Spinal cord (tissue), 10 donors: ENCODE results near the gene CTBS. TPM values are rescaled to one million over a fixed set of nuclear protein-coding genes. Genes with fewer than 3 reads are reported as not detected.
"Not testable (repeated sequence)": the region's sequence is repeated elsewhere in the genome, so short reads cannot be mapped to it uniquely, and the experiment has no call there.

Experiments used
- DNase-seq, 6 donors: peaks; one replicate each; pipeline versions ENCODE4 v3.0.0 to v3.0.0-alpha.2; 2013 to 2015; ENCODE audit warnings: low spot score in 6 of 6, low read depth in 4 of 6
- H3K27ac ChIP-seq: one replicate; pipeline ENCODE4 v1.5.1; 2013; ENCODE audit warnings: low read depth, low read length, control low read depth
- H3K27me3 ChIP-seq: one replicate; pipeline ENCODE4 v1.6.1; 2013; ENCODE audit warnings: low read length; ENCODE audit not compliant: control insufficient read depth, insufficient read depth
- H3K36me3 ChIP-seq: one replicate; pipeline ENCODE4 v1.6.1; 2013; ENCODE audit warnings: low read length; ENCODE audit not compliant: control insufficient read depth, insufficient read depth
- H3K4me1 ChIP-seq: one replicate; pipeline ENCODE4 v1.6.1; 2013; ENCODE audit warnings: low read length; ENCODE audit not compliant: control insufficient read depth, insufficient read depth
- H3K4me3 ChIP-seq: one replicate; pipeline ENCODE4 v1.5.1; 2013; ENCODE audit warnings: low read depth, low read length, control low read depth
- H3K9me3 ChIP-seq: one replicate; pipeline ENCODE4 v1.6.1; 2013; ENCODE audit warnings: low read length; ENCODE audit not compliant: control insufficient read depth, insufficient read depth
- WGBS: methylation state at CpG from one replicate; pipeline ENCODE4 v1.1.5; 2013; ENCODE audit warnings: missing lambda C conversion rate; ENCODE audit not compliant: insufficient coverage; 5-methylcytosine and 5-hydroxymethylcytosine counted together
- polyA plus RNA-seq, 2 donors: library from polyadenylated mRNA; unstranded; fragments of 120-200 nt; gene quantifications; one replicate each; pipeline ENCODE4 v1.2.1, GENCODE V29; 2013; ENCODE audit not compliant: insufficient read length in 2 of 2
- total RNA-seq, 2 donors: library from RNA; depleted of rRNA in 1 of 2; stranded (reverse); fragments of 120-200 nt in 1 of 2; fragments of >200 nt in 1 of 2; gene quantifications; one replicate each; pipeline versions ENCODE4 v1.2.3 to v1.2.4, GENCODE V29; 2013 to 2014
- donor health status: healthy.

CTBS gene
- total and polyA plus RNA-seq, 4 donors: 4.8 to 10.2 (median 6.9) TPM

- WGBS: no CpG with 5 or more reads among the region's 2 CpGs
- Histone ChIP-seq H3K4me1 (no peaks in the 10 kb centered on the region), H3K36me3 (no peaks in the 10 kb centered on the region), H3K27ac (no peak overlapping the region), H3K9me3 (no peaks in the 10 kb centered on the region), H3K27me3 (no peaks in the 10 kb centered on the region), H3K4me3 (no peak overlapping the region)
- DNase-seq: no peak
Measured at GRCh38 chr1:84510165-84510564, 64.1 kb downstream of the CTBS start.

DNA sequence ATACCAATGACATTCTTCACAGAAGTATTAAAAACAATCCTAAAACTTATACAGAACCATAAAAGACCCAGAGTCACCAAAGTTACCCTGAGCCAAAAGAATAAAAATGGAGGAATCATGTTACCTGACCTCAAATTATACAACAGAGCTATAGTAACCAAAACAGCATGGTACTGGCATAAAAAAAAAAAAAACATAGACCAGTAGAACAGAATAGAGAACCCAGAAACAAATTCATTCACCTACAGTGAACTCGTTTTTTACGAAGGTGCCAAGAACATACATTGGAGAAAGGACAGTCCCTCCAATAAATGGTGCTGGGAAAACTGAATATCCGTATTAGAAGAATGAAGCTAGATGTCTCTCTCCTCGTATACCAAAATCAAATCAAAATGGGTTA is 65.2 kb downstream of the CTBS start:
- no peaks in the 10 kb centered on the region for H3K9me3 ChIP-seq
- H3K27ac ChIP-seq: no peak overlapping the region
- no peak for DNase-seq
- no peaks in the 10 kb centered on the region for H3K4me1 ChIP-seq
- no peaks in the 10 kb centered on the region for H3K27me3 ChIP-seq
- H3K4me3 ChIP-seq: no peak overlapping the region
- H3K36me3 ChIP-seq: no peaks in the 10 kb centered on the region
- no CpG with 5 or more reads among the region's 4 CpGs for WGBS

- Histone ChIP-seq H3K27me3 (no peaks in the 10 kb centered on the region), H3K4me3 (no peak overlapping the region), H3K9me3 (no peaks in the 10 kb centered on the region), H3K27ac (no peak overlapping the region), H3K4me1 (no peaks in the 10 kb centered on the region), H3K36me3 (no peaks in the 10 kb centered on the region)
- DNase-seq: no peak
- no CpG with 5 or more reads among the region's 1 CpG for WGBS
Measured at GRCh38 chr1:84508510-84508909, 65.7 kb downstream of the CTBS start.

DNA sequence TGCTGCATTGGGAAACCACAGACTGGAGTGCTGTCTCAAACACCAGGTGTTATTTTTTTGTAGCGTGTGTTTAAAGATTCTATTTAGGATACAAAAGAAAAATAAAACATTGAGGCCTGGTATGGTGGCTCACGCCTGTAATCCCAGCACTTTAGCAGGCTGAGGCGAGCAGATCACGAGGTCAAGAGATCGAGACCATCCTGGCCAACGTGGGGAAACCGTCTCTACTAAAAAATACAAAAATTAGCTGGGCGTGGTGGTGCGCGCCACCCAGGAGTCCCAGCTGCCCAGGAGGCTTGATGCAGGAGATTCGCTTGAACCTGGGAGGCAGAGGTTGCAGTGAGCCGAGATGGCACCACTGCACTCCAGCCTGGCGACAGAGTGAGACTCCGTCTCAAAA is 66.4 kb downstream of the CTBS start:
- not testable (repeated sequence) for DNase-seq, H3K36me3 ChIP-seq, H3K9me3 ChIP-seq, H3K27me3 ChIP-seq, H3K4me3 ChIP-seq, H3K4me1 ChIP-seq, H3K27ac ChIP-seq
- 96% methylated on average over 12 of the region's 14 CpGs for WGBS

- DNase-seq: no peak
- Histone ChIP-seq H3K36me3 (no peaks in the 10 kb centered on the region), H3K4me1 (no peaks in the 10 kb centered on the region), H3K4me3 (peak overlapping the region; percentile 72), H3K27me3 (no peaks in the 10 kb centered on the region), H3K27ac (peak overlapping the region; percentile 95), H3K9me3 (no peaks in the 10 kb centered on the region)
- no CpG with 5 or more reads among the region's 26 CpGs for WGBS
Measured at GRCh38 chr1:84506729-84507453, 67.3 kb downstream of the CTBS start.

DNA sequence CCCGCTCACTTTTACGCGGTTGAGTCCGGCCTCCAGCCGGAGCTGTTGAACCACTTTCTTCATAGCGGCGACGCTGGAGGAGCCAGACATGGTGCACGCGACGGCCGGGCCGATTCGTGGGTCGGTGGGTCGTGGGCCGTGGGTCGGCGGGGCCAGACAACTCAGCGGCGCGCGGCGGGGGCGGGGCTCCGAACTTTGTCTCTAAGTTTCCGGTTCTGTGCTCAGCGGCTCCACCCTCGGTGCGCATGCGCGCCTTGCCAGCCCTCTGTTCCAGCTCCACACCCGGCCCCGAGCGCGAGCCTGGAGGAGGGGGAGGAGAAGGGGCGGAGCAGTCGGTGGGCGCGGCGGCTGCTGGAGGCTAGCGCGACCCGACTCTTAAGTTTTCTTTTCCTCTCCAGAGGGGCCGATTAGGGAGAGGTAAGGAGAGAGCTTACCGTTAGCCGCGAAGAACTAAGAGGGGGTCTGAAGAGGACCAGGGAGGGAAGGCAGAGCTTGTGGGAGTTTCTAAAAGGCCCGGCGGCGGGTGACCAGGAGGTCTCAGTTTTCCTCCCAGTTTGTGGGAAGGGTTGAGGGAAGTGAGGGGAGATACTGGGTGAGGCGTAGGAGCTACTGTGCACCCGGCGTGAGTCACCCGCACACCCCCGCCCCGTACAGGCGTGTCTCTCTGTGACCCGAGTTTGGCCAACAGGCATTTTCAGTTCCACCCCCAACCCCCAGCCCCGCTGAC is 68.1 kb downstream of the CTBS start, which contains the start of the genes GNG5 and SPATA1:
Gene GNG5, minus strand, starts transcription at position 580 of the 727 bp plus-strand sequence. Its CDS starts 490 bp downstream, at position 90.
Gene SPATA1, plus strand, starts transcription at position 385 of the 727 bp plus-strand sequence. CDS start 9,974 bp downstream, outside the sequence.
- peak within 1 kb of the TSS; percentile 95 for H3K27ac ChIP-seq

GRCh38 chr1:84505493-84506001 is 68.7 kb downstream of the CTBS start:
- WGBS: 0% methylated on average over 43 of the region's 47 CpGs
- no peaks in the 10 kb centered on the region for H3K4me1 ChIP-seq
- H3K4me3 ChIP-seq: peak overlapping the region; percentile 72
- H3K36me3 ChIP-seq: no peaks in the 10 kb centered on the region
- DNase-seq: peak in 3 of 6 donors; percentile 31 to 58 (median 51)
- H3K9me3 ChIP-seq: no peaks in the 10 kb centered on the region
- no peaks in the 10 kb centered on the region for H3K27me3 ChIP-seq
- H3K27ac ChIP-seq: peak overlapping the region; percentile 95

More for the DNA sequence above, 68.1 kb downstream of the CTBS start, which contains the start of the genes GNG5 and SPATA1:
- peak within 1 kb of the TSS; percentile 72 for H3K4me3 ChIP-seq
- peak; percentile 81 to 99 (median 92) for DNase-seq
- H3K27me3 ChIP-seq: no peaks in the 10 kb centered on the region
- no peaks in the 10 kb centered on the region for H3K36me3 ChIP-seq
- H3K4me1 ChIP-seq: no peaks in the 10 kb centered on the region
- WGBS: 0% methylated on average over 57 of the region's 60 CpGs
- H3K9me3 ChIP-seq: no peaks in the 10 kb centered on the region

DNA sequence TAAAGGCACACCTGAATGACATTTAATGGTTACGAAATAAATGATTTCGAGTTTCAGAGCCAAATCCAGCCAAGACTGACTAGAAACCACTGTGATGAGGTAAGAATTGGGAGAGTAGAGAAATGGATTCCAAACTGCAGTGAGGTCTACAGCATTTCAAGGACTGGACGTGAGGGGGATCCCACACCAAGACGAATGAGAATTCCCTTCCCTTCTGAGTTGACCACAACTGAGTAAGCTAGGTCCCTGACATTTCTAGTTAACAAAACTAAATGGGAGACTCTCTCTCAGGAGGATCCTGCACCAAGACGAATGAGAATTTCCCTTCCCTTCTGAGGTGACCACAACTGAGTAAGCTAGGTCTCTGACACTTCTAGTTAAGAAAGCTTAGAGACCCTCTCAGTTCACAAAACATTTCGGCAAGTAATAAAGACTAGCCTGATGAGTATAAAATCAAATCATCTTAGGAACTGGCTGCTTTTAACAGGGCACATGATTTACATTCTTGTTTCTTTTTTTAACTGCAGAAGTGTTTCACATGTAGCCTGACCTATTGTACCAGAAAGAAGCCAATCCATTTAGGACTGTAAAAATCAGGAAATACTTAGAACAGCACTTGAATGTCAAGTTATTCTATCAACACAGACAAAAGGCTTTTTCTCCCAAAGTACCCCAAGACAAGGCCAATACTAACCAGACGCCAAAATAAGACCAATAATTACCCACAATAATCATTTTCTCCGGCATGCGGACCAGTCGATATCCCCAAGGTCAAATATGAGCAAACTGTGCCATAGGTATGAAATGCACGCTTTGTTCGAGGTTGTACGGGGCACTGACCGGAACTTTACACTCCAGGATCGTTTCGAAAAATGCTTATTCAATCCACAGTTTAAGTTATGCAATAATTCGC is 69.4 kb downstream of the CTBS start:
- H3K4me1 ChIP-seq: no peaks in the 10 kb centered on the region
- H3K27me3 ChIP-seq: no peaks in the 10 kb centered on the region
- no peaks in the 10 kb centered on the region for H3K9me3 ChIP-seq
- H3K27ac ChIP-seq: peak overlapping the region; percentile 95
- 16% methylated on average over 4 of the region's 17 CpGs for WGBS
- no peaks in the 10 kb centered on the region for H3K36me3 ChIP-seq
- peak overlapping the region; percentile 72 for H3K4me3 ChIP-seq
- peak in 1 of 6 donors; percentile 14 for DNase-seq

- no peaks in the 10 kb centered on the region for H3K36me3 ChIP-seq
- no peaks in the 10 kb centered on the region for H3K9me3 ChIP-seq
- H3K4me3 ChIP-seq: no peak overlapping the region
- 83% methylated on average over 2 of the region's 5 CpGs for WGBS
- no peak overlapping the region for H3K27ac ChIP-seq
- H3K4me1 ChIP-seq: no peaks in the 10 kb centered on the region
- H3K27me3 ChIP-seq: no peaks in the 10 kb centered on the region
- DNase-seq: no peak
Measured at GRCh38 chr1:84502927-84503326, 71.3 kb downstream of the CTBS start.
